PC-9 (cell line): ENCODE measurements around the gene IER5L. TPM values are rescaled to one million over a fixed set of nuclear protein-coding genes. Genes with fewer than 3 reads are reported as not detected.

Experiments
- BruUV-seq: library from RNA; stranded (reverse); fragments of 400-500 nt; replicated peaks from 2 replicates; lab custom pipeline; 2021; lab: Mats Ljungman, UMichigan
- CTCF ChIA-PET: fragments of 300-600 bp; sonication (Branson Sonifier 250); formaldehyde crosslinking; loops from one replicate; lab custom pipeline; 2022; ENCODE audit warnings: antibody characterized with exemption; lab: Charles Lee
- POLR2A ChIA-PET: fragments of 300-600 bp; sonication (Branson Sonifier 250); formaldehyde crosslinking; loops from one replicate; lab custom pipeline; 2022; ENCODE audit warnings: antibody characterized with exemption; ENCODE audit not compliant: unreplicated experiment; lab: Charles Lee
- DNase-seq, 2 experiments: peaks; one replicate each; pipeline versions ENCODE4 v3.0.0 to v3.0.0-alpha.2; 2015 to 2022; ENCODE audit warnings: mixed read lengths in 1 of 2
- H2AFZ ChIP-seq: fragments of 200-600 bp; sonication (generic); 2 replicates; pipeline ENCODE4 v1.8.1; 2017; ENCODE audit warnings: antibody characterized with exemption
- H3F3A ChIP-seq: fragments of 200-600 bp; sonication (generic); 2 replicates; pipeline ENCODE4 v1.8.1; 2017; ENCODE audit warnings: antibody characterized with exemption, mild to moderate bottlenecking, low read depth; ENCODE audit not compliant: insufficient read depth
- H3K27ac ChIP-seq: fragments of 200-600 bp; sonication (generic); 2 replicates; pipeline ENCODE4 v1.6.1; 2016; ENCODE audit warnings: mixed run types
- H3K27me3 ChIP-seq: fragments of 200-600 bp; sonication (generic); 2 replicates; pipeline ENCODE4 v1.6.1; 2016; ENCODE audit warnings: low read depth, mixed run types; ENCODE audit not compliant: insufficient read depth
- H3K36me3 ChIP-seq: fragments of 200-600 bp; sonication (generic); 2 replicates; pipeline ENCODE4 v1.6.1; 2016; ENCODE audit warnings: low read depth, mixed run types
- H3K4me1 ChIP-seq: fragments of 200-600 bp; sonication (generic); replicated peaks from 2 replicates; pipeline ENCODE4 v1.6.1; 2016; ENCODE audit warnings: mixed run types; ENCODE audit not compliant: insufficient read depth
- H3K4me2 ChIP-seq: fragments of 200-600 bp; sonication (generic); 2 replicates; pipeline ENCODE4 v1.6.1; 2017; ENCODE audit warnings: mixed run types
- H3K4me3 ChIP-seq: fragments of 200-600 bp; sonication (generic); 2 replicates; pipeline ENCODE4 v1.6.1; 2016; ENCODE audit warnings: mixed run types
- H3K79me2 ChIP-seq: fragments of 200-600 bp; sonication (generic); 2 replicates; pipeline ENCODE4 v1.6.1; 2017; ENCODE audit warnings: low read depth, mixed run types
- H3K9me2 ChIP-seq: fragments of 200-600 bp; sonication (generic); 2 replicates; pipeline ENCODE4 v1.8.1; 2017; ENCODE audit warnings: mild to moderate bottlenecking; ENCODE audit not compliant: insufficient read depth
- H3K9me3 ChIP-seq: fragments of 200-600 bp; sonication (generic); 2 replicates; pipeline ENCODE4 v1.8.1; 2016; ENCODE audit warnings: low read depth; ENCODE audit not compliant: insufficient read depth
- H4K20me1 ChIP-seq: fragments of 200-600 bp; sonication (generic); 2 replicates; pipeline ENCODE4 v1.8.1; 2017; ENCODE audit not compliant: insufficient read depth
- EZH2 ChIP-seq: fragments of 200-600 bp; sonication (generic); IDR thresholded peaks from 2 replicates; pipeline ENCODE4 v1.8.0; 2017; ENCODE audit warnings: antibody characterized with exemption, low read depth
- intact Hi-C: fragments of 100-400 bp; cut with micrococcal nuclease; formaldehyde crosslinking; loops from one replicate; pipeline ENCODE4 v1.10.0; 2022; ENCODE audit not compliant: unreplicated experiment
- total RNA-seq: library from RNA; stranded (reverse); gene quantifications from 2 replicates; pipeline ENCODE4 v1.2.3, GENCODE V29; 2021
- TF ChIP-seq, protein P1 (sequence below): fragments of 200-600 bp; sonication (generic); conservative IDR thresholded peaks from 2 replicates; pipeline ENCODE4 v1.6.1; 2017; ENCODE audit warnings: mixed run types, antibody characterized with exemption, mild to moderate bottlenecking, moderate library complexity

Gene IER5L
- total RNA-seq, 1 experiment from 2014 or later: 37.3 TPM

DNA sequence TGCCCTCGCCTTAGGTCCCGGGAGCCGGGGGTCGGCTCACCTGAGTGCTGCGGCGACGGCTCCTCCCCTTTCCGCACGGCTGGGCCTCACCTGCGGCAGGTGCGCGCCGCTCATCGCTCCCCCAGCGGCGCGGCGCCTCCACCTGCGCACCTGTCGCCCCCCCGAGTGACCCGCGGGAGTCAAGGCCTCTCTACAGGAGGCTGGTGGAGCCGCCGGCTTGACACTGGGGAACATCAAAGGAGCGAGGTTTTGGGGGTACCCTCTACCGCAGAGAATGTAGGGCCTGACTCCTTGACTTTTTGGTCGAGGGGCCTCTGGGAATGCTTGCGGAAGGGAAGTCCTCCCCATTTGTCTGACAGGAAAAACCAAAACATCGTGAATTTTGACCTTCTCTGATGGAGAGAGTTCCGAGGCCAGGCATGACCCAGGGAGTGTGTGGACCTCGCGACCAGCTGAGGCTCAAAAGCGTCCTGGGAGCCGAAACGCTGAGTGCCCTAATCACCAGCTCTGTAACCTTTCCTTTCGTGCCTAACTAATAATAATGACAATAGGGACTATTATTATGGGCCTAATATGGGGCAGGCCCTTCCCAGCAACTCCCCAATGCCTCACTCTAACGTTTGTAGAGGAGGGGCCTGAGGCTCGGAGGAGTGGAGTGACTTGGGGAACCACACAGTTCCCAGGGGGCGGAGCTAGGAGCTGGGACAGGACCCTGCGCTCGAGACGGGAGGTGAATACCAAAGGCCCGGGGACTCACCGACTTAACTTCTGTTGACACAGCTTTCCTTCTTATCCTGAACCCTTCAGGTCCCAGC is 714 bp upstream of the IER5L start:
- Histone ChIP-seq H3F3A (peaks cover 26% of the 10 kb centered on the region), H3K27me3 (no peaks in the 10 kb centered on the region), H3K4me2 (peak overlapping the region; percentile 86), H3K9me2 (no peaks in the 10 kb centered on the region), H3K9me3 (no peaks in the 10 kb centered on the region), H3K79me2 (peaks cover 16% of the 10 kb centered on the region), H4K20me1 (no peaks in the 10 kb centered on the region), H3K36me3 (no peaks in the 10 kb centered on the region), H2AFZ (peak overlapping the region; percentile 62; the same call in 1 of the 2 replicates), H3K4me3 (peak overlapping the region; percentile 95), H3K4me1 (peaks cover 11% of the 10 kb centered on the region), H3K27ac (no peak overlapping the region)
- POLR2A ChIA-PET: interaction anchor here (0.5 to 1.4 kb wide), 26 partner anchors 12 to 1549 kb away, joined by 3 to 22 read pairs (median 5); no protein-coding TSS in a partner anchor
- no peak for TF ChIP-seq EZH2
- TF ChIP-seq, protein P1, sequence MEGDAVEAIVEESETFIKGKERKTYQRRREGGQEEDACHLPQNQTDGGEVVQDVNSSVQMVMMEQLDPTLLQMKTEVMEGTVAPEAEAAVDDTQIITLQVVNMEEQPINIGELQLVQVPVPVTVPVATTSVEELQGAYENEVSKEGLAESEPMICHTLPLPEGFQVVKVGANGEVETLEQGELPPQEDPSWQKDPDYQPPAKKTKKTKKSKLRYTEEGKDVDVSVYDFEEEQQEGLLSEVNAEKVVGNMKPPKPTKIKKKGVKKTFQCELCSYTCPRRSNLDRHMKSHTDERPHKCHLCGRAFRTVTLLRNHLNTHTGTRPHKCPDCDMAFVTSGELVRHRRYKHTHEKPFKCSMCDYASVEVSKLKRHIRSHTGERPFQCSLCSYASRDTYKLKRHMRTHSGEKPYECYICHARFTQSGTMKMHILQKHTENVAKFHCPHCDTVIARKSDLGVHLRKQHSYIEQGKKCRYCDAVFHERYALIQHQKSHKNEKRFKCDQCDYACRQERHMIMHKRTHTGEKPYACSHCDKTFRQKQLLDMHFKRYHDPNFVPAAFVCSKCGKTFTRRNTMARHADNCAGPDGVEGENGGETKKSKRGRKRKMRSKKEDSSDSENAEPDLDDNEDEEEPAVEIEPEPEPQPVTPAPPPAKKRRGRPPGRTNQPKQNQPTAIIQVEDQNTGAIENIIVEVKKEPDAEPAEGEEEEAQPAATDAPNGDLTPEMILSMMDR: no peak
- TSS peak; percentile 32 for BruUV-seq
- intact Hi-C loops: loop anchor here (1.0 to 5.0 kb wide), 4 partner anchors 50 to 305 kb away; no protein-coding TSS in a partner anchor
- CTCF ChIA-PET: interaction anchor here (0.7 to 1.1 kb wide), 6 partner anchors 39 to 282 kb away, joined by 3 to 8 read pairs (median 4); no protein-coding TSS in a partner anchor
- DNase-seq: peak in 1 of 2 experiments; percentile 68

DNA sequence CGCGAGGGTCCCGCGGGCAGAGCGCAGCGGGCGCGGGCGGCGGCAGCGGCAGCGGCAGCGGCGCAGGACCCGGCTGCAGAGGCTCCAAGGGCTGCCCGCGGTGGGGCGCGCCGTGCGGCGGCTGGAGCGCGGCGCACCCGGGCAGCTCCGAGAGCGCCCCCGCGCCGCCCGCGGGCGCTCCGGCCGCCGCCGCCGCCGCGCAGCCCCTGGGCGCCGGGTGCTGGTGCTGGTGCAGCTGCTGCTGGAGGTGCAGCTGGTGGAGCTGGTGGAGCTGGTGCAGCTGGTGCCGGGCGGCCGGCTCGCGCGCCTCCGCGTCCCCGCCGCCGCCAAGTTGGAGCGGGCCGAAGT is 644 bp downstream of the IER5L start:
- no TSS peak for BruUV-seq
- H3K4me2 ChIP-seq: peak overlapping the region; percentile 86
- no peaks in the 10 kb centered on the region for H3K9me3 ChIP-seq
- peak overlapping the region; percentile 95; the same call in 1 of the 2 replicates for H3K4me3 ChIP-seq
- H3K27ac ChIP-seq: no peak overlapping the region
- no peaks in the 10 kb centered on the region for H3K27me3 ChIP-seq
- intact Hi-C loops: loop anchor here (5.0 kb wide), 1 partner anchor 230 kb away; no protein-coding TSS in a partner anchor
- CTCF ChIA-PET: interaction anchor here (1.1 kb wide), 1 partner anchor 101 kb away, joined by 4 read pairs; no protein-coding TSS in a partner anchor
- H3K79me2 ChIP-seq: peaks cover 16% of the 10 kb centered on the region
- TF ChIP-seq, protein P1: no peak
- TF ChIP-seq EZH2: no peak
- no peaks in the 10 kb centered on the region for H4K20me1 ChIP-seq
- peaks cover 24% of the 10 kb centered on the region for H3F3A ChIP-seq
- no peak overlapping the region for H2AFZ ChIP-seq
- H3K36me3 ChIP-seq: no peaks in the 10 kb centered on the region
- no peak for DNase-seq
- peaks cover 18% of the 10 kb centered on the region for H3K4me1 ChIP-seq
- no peaks in the 10 kb centered on the region for H3K9me2 ChIP-seq
- POLR2A ChIA-PET: interaction anchor here (0.5 to 1.4 kb wide), 11 partner anchors 10 to 305 kb away, joined by 3 to 17 read pairs (median 5); no protein-coding TSS in a partner anchor

DNA sequence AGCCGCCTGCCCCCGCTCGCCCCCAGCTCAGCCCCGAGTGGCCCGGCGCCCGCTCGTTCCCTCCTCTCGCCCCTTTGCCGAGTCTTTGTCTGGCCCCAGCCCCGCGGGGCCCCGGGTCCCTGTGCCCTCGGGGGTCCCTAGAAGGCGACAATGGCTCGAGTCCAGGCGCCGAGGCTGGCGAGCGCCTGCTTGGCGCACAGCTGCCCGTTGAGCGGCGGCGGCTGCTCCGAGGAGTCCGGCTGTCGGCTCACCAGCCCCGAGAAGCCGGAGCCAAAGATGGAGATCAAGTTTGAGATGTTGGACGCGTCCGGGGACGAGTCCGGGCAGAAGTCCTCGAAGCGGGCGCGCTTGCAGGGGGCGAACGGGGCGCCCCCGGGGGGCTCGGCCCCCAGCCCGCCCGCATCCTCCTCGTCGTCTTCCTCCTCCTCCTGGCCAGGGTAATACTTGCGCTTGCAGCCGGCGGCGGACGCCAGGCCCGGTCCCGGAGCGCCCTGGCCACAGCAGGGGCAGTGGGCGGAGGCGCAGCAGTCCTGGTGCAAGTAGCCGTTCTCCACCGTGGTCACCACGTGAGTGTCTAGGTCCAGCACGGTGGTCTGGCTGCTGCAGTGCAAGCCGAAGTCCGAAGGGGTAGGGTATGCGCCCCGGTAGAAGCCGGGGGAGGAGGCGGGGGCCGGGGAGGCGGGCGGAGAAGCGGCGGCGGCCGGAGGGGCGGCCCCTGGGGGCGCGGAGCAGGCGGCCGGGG is 1.2 kb downstream of the IER5L start:
- POLR2A ChIA-PET: interaction anchor here (0.6 to 1.4 kb wide), 5 partner anchors 36 to 307 kb away, joined by 4 to 11 read pairs (median 9); no protein-coding TSS in a partner anchor
- DNase-seq: peak in 1 of 2 experiments; percentile 30
- TSS peak; percentile 76 for BruUV-seq

More for the DNA sequence above, 1.2 kb downstream of the IER5L start:
- peaks cover 16% of the 10 kb centered on the region for H3K79me2 ChIP-seq
- peaks cover 18% of the 10 kb centered on the region for H3K4me1 ChIP-seq
- H3K9me3 ChIP-seq: no peaks in the 10 kb centered on the region
- H3K36me3 ChIP-seq: no peaks in the 10 kb centered on the region
- H3F3A ChIP-seq: peaks cover 20% of the 10 kb centered on the region
- H4K20me1 ChIP-seq: no peaks in the 10 kb centered on the region
- H2AFZ ChIP-seq: no peak overlapping the region; the same call in 1 of the 2 replicates
- H3K9me2 ChIP-seq: no peaks in the 10 kb centered on the region
- peak overlapping the region; percentile 95 for H3K4me2 ChIP-seq
- CTCF ChIA-PET: no interaction called here
- peak overlapping the region; percentile 88 for H3K27ac ChIP-seq
- TF ChIP-seq, protein P1: no peak
- no peak for TF ChIP-seq EZH2
- intact Hi-C loops: loop anchor here (1.0 to 5.0 kb wide), 3 partner anchors 98 to 230 kb away; no protein-coding TSS in a partner anchor
- no peaks in the 10 kb centered on the region for H3K27me3 ChIP-seq
- H3K4me3 ChIP-seq: peak overlapping the region; percentile 95
